K562 (cell line): ENCODE measurements around the gene CELA3A. TPM values are rescaled to one million over a fixed set of nuclear protein-coding genes. Genes with fewer than 3 reads are reported as not detected.
A peak's percentile ranks its signal among the peaks of the same experiment; 100 is the strongest.

ENCODE experiments used
- ARID4B ChIP-seq: sonication (generic); formaldehyde crosslinking; IDR thresholded peaks from 2 replicates; pipeline ENCODE4 v1.8.0; 2022; ENCODE audit warnings: mild to moderate bottlenecking, missing genetic modification reagents
- ATF3 ChIP-seq, 2 experiments: fragments of 450-650 bp in 1 of 2; sonication (generic) in 1 of 2; formaldehyde crosslinking in 1 of 2; IDR thresholded peaks in 1 of 2; conservative IDR thresholded peaks in 1 of 2; 2 replicates each; pipeline versions ENCODE4 v1.6.1 to v1.8.1; 2016 to 2023; ENCODE audit warnings: mild to moderate bottlenecking in 2 of 2, moderate library complexity in 2 of 2, inconsistent platforms in 1 of 2, missing genetic modification reagents in 1 of 2
- BACH1 ChIP-seq: fragments of 200-800 bp; sonication (Bioruptor generic); IDR thresholded peaks from 2 replicates; pipeline ENCODE4 v1.6.1; 2016; ENCODE audit warnings: missing genetic modification characterization, missing compliant biosample characterization
- CBX1 ChIP-seq: sonication (generic); IDR thresholded peaks from 2 replicates; pipeline ENCODE4 v1.6.1; 2016; ENCODE audit warnings: antibody characterized with exemption, low read depth, mild to moderate bottlenecking
- CHAMP1 ChIP-seq: fragments of 450-650 bp; IDR thresholded peaks from 2 replicates; pipeline ENCODE4 v1.6.1; 2016; ENCODE audit warnings: mild to moderate bottlenecking
- RBFOX2 ChIP-seq: fragments of 200-400 bp; formaldehyde crosslinking; IDR thresholded peaks from 2 replicates; pipeline ENCODE4 v1.6.1; 2017; ENCODE audit warnings: low read depth, mild to moderate bottlenecking, low read length, moderate library complexity
- ZNF318 ChIP-seq, 2 experiments: fragments of 450-650 bp; IDR thresholded peaks; 2 replicates each; pipeline ENCODE4 v1.6.1; 2016; ENCODE audit warnings: mild to moderate bottlenecking in 2 of 2, borderline replicate concordance in 1 of 2, low read depth in 1 of 2, moderate library complexity in 1 of 2
- ZNF445 ChIP-seq: fragments of 250-450 bp; sonication (Bioruptor Pico); IDR thresholded peaks from 2 replicates; pipeline ENCODE4 v1.4.0; 2020; ENCODE audit warnings: low read depth, mild to moderate bottlenecking, moderate library complexity
- polyA plus RNA-seq, 8 experiments: library from polyadenylated mRNA; depleted of rRNA in 4 of 8; stranded (reverse) in 5 of 8; unstranded in 3 of 8; fragments of >200 nt; fragmentation: Nextera tagmentation in 2 of 8; fragmentation: Illumina TruSeq in 1 of 8; extraction: Ambion mirVana in 2 of 8; extraction: Trizol in 1 of 8; gene quantifications; 2 replicates each; pipeline versions ENCODE4 v1.2.1 to v1.2.3, GENCODE V29; 2011 to 2014; ENCODE audit warnings: inconsistent platforms in 1 of 8, missing spikeins in 1 of 8
- total RNA-seq, 7 experiments: library from RNA; depleted of rRNA in 6 of 7; stranded (reverse); fragments of >200 nt in 6 of 7; fragmentation: Illumina TruSeq in 2 of 7; extraction: Trizol in 2 of 7; gene quantifications; 2 replicates each; pipeline versions ENCODE4 v1.2.1 to v1.2.3, GENCODE V29; 2011 to 2021; ENCODE audit warnings: low replicate concordance in 1 of 7

CELA3A gene
- total and polyA plus RNA-seq, 9 of the 15 experiments (the other 6 are each of a cell fraction or from before 2014, with no cell fraction given): 5.4 TPM; not detected in 8

GRCh38 chr1:22053861-22054770, 52.7 kb downstream of the CELA3A start (continued):
- no peak for TF ChIP-seq ZNF318 (IDR thresholded peaks at IDR 0.05; ENCODE audit: borderline replicate concordance in 1 of 2, low read depth in 1 of 2)
- TF ChIP-seq ATF3 (IDR thresholded peaks at IDR 0.05): no peak
- TF ChIP-seq ATF3 (CRISPR knock-in tag; conservative IDR thresholded peaks at IDR 0.05): no peak
- peak; percentile 41; the same call in 1 of the 2 replicates for TF ChIP-seq RBFOX2
- peak; percentile 76; the same call in 1 of the 2 replicates for TF ChIP-seq CBX1
- 0 out of 2 replicates have a peak, but pooled peaks have one; percentile 44 for TF ChIP-seq CHAMP1
- no peak for TF ChIP-seq ZNF445
- TF ChIP-seq BACH1 (tag): no peak
- 0 out of 2 replicates have a peak, but pooled peaks have one; percentile 3 for TF ChIP-seq ARID4B (CRISPR knock-in tag)
